PFSK-1 (cell line): ENCODE data around the gene DLGAP1.

Experiments
- FOXP2 ChIP-seq: optimal IDR thresholded peaks from 2 replicates; pipeline ENCODE3; 2011; ENCODE audit warnings: borderline replicate concordance, control low read depth, inconsistent platforms; ENCODE audit not compliant: insufficient read depth; ENCODE audit errors: extremely low read length, extremely low read depth
- POLR2AphosphoS5 ChIP-seq: IDR thresholded peaks from 2 replicates; pipeline ENCODE4 v1.6.1; 2012; ENCODE audit warnings: low read depth, mild to moderate bottlenecking, control low read depth, low read length, moderate library complexity
- SIN3A ChIP-seq: IDR thresholded peaks from 2 replicates; pipeline ENCODE4 v1.6.1; 2012; ENCODE audit warnings: mild to moderate bottlenecking, low read length, moderate library complexity, borderline replicate concordance; ENCODE audit not compliant: insufficient read depth
- TAF1 ChIP-seq: IDR thresholded peaks from 2 replicates; pipeline ENCODE4 v1.6.1; 2012; ENCODE audit warnings: low read length, control low read depth, borderline replicate concordance; ENCODE audit not compliant: insufficient read depth
- TF ChIP-seq, protein P1 (sequence below), 2 experiments: IDR thresholded peaks; 2 replicates each; pipeline versions ENCODE4 v1.6.1 to v1.8.0; 2011 to 2012; ENCODE audit warnings: low read depth in 2 of 2, low read length in 2 of 2, control low read depth in 1 of 2, inconsistent platforms in 1 of 2, mild to moderate bottlenecking in 1 of 2, moderate library complexity in 1 of 2; ENCODE audit not compliant: insufficient read depth in 1 of 2

DLGAP1 gene

DNA sequence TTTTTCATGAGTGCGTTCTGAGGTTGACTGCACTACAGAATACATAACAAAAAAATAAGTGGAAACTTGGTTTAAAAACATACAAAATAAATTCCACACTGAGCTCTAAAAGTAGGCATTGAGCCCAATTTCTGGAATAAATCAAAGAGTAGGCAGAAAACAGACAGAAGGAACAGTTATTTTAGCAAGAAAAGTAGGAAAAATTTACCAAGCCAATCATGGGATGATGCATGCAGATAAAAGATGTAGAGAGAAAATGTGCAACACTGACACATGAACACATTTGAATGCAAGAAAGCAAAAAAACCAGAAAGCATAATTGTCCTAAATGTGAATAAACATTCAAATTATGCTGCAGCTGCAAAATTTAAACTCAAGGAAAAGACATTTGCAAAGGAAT lies 308.3 kb downstream of the DLGAP1 start:
- TF ChIP-seq SIN3A, result no peak
- TF ChIP-seq POLR2AphosphoS5, result no peak
- no peak for TF ChIP-seq FOXP2
- TF ChIP-seq TAF1, result no peak

DNA sequence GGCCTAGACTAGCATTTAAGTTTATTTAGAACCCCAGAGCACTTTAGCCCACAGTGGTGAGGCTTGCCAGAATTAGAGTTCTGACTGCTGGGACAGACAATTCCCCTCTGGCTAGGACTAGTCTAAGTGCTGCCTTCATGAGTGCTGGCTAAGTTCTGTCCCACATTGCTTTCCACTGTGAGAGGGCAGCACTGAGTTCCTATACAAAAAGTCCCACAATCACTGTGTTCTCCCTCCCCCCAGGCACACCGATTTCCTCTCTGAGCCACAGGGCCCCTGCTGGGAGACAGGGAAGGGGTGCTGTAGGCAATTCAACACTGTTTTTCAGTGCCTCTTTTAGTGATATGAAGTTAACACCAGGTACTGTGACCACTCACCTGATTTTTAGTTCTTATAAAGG lies 310.9 kb downstream of the DLGAP1 start:
- TF ChIP-seq POLR2AphosphoS5, result no peak
- TF ChIP-seq FOXP2, result no peak
- TF ChIP-seq, protein P1, sequence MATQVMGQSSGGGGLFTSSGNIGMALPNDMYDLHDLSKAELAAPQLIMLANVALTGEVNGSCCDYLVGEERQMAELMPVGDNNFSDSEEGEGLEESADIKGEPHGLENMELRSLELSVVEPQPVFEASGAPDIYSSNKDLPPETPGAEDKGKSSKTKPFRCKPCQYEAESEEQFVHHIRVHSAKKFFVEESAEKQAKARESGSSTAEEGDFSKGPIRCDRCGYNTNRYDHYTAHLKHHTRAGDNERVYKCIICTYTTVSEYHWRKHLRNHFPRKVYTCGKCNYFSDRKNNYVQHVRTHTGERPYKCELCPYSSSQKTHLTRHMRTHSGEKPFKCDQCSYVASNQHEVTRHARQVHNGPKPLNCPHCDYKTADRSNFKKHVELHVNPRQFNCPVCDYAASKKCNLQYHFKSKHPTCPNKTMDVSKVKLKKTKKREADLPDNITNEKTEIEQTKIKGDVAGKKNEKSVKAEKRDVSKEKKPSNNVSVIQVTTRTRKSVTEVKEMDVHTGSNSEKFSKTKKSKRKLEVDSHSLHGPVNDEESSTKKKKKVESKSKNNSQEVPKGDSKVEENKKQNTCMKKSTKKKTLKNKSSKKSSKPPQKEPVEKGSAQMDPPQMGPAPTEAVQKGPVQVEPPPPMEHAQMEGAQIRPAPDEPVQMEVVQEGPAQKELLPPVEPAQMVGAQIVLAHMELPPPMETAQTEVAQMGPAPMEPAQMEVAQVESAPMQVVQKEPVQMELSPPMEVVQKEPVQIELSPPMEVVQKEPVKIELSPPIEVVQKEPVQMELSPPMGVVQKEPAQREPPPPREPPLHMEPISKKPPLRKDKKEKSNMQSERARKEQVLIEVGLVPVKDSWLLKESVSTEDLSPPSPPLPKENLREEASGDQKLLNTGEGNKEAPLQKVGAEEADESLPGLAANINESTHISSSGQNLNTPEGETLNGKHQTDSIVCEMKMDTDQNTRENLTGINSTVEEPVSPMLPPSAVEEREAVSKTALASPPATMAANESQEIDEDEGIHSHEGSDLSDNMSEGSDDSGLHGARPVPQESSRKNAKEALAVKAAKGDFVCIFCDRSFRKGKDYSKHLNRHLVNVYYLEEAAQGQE (IDR thresholded peaks at IDR 0.05; ENCODE audit: insufficient read depth in 1 of 2, low read depth in 2 of 2, low read length in 2 of 2), result no peak
- TF ChIP-seq SIN3A, result no peak
- no peak for TF ChIP-seq TAF1

DNA sequence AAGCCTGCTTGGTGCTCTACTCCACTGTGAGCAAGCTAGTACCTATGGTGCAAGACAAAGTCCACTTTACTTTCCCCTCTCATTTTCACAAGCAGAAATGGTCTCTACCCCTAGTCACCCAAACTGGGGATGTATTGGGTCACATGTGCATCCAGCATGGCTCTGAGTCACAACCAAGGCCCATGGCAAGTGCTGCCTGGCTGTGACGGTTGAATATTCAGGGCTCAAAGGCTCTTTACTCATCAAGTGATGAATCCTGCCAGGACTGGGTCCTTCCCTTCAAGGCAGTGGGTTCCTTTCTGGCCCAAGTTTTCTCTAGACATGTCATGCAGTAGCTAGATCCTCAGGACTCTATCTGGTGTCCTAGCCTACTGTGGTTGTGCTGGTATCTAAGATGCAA lies 311.5 kb downstream of the DLGAP1 start:
- TF ChIP-seq POLR2AphosphoS5, result no peak
- TF ChIP-seq, protein P1 (IDR thresholded peaks at IDR 0.05; ENCODE audit: insufficient read depth in 1 of 2, low read depth in 2 of 2, low read length in 2 of 2), result no peak
- TF ChIP-seq SIN3A, result no peak
- TF ChIP-seq TAF1, result no peak
- TF ChIP-seq FOXP2, result no peak

DNA sequence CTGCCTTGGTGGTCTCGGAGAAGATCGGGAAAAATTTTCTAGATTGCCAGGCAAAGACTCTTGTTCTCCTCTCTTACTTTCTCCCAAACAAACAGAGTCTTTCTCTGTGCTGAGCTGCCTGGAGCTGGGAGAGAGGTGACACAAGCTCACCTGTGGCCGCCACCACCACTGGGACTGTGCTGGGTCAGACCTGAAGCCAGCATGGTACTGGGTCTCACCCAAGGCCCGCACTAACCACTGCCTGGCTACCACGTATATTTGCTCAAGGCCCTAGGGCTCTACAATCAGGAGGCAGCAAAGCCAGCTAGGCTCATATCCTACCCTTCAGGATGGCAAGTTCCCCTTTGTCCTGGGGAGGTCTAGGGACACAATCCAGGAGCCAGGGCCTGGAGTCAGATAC lies 312.2 kb downstream of the DLGAP1 start:
- TF ChIP-seq, protein P1 (IDR thresholded peaks at IDR 0.05; ENCODE audit: insufficient read depth in 1 of 2, low read depth in 2 of 2, low read length in 2 of 2), result no peak
- TF ChIP-seq SIN3A (no peak), TAF1 (no peak), FOXP2 (no peak), POLR2AphosphoS5 (no peak)

DNA sequence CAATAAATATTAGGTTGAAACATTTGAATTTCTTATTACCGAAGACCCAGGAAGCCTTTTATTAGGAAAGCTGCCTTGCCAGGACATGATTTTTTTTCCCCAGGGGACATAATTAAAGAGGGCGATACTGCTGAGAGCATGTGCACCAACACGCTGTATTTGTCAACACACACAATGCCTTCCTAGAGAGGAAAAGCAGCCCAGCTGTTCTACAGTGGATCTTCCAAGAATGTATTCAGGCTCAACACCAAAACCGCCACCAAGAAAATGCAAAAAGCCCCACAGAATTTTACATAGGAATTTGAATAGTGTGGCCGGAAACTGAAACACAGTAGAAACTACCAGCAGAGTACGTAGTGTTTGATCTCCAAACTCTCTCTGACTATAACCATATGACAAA lies 320.4 kb downstream of the DLGAP1 start:
- TF ChIP-seq SIN3A, result no peak
- TF ChIP-seq TAF1, result no peak
- no peak for TF ChIP-seq FOXP2
- no peak for TF ChIP-seq POLR2AphosphoS5
- TF ChIP-seq, protein P1 (IDR thresholded peaks at IDR 0.05; ENCODE audit: insufficient read depth in 1 of 2, low read depth in 2 of 2, low read length in 2 of 2), result no peak
